HepG2 (cell line): ENCODE measurements around the gene RIMBP2. TPM values are rescaled to one million over a fixed set of nuclear protein-coding genes. Genes with fewer than 3 reads are reported as not detected.

Source experiments
- ATAC-seq: fragments of 200-7000 bp; cut with Tn5 transposase; 3 replicates; pipeline ENCODE4 v1.9.1; 2020; ENCODE audit warnings: mild to moderate bottlenecking, moderate library complexity
- BruUV-seq: library from RNA; stranded (reverse); fragments of 400-500 nt; replicated peaks from 2 replicates; lab custom pipeline; 2021; lab: Mats Ljungman, UMichigan
- CTCF ChIA-PET: fragments of 300-600 bp; formaldehyde crosslinking; extraction: SDS; loops from one replicate; lab custom pipeline; 2021; ENCODE audit warnings: low total read pairs, inconsistent platforms, low intra/inter-chr PET ratio; lab: Yijun Ruan, JAX
- POLR2A ChIA-PET: fragments of 350-600 bp; sonication (Branson Sonifier 250); formaldehyde crosslinking; loops from one replicate; lab custom pipeline; 2020; ENCODE audit warnings: antibody characterized with exemption, inconsistent platforms; lab: Yijun Ruan, JAX
- DNase-seq: peaks from one replicate; pipeline ENCODE4 v3.0.0-alpha.2; 2015; ENCODE audit warnings: low spot score
- FAIRE-seq: peaks from 3 replicates; lab custom pipeline; 2011; peaks lifted over from hg19 to GRCh38; lab: Jason Lieb, UNC
- H2AFZ ChIP-seq: one replicate; pipeline ENCODE4 v1.6.1; 2011; ENCODE audit warnings: low read length, inconsistent platforms
- H3K27ac ChIP-seq: fragments of 300-600 bp; 3 replicates; pipeline ENCODE4 v1.8.0; 2011; ENCODE audit warnings: mixed run types, mild to moderate bottlenecking, mixed read lengths, low read length, inconsistent platforms; ENCODE audit not compliant: insufficient read depth; ENCODE audit errors: extremely low read length
- H3K27me3 ChIP-seq, 2 experiments: fragments of 200-600 bp in 1 of 2; 2 replicates in 1 of 2; 3 replicates in 1 of 2; pipeline versions ENCODE4 v1.6.0 to v1.8.0; 2011; ENCODE audit warnings: low read length in 2 of 2, mild to moderate bottlenecking in 2 of 2, moderate library complexity in 2 of 2, inconsistent platforms in 1 of 2; ENCODE audit not compliant: insufficient read depth in 2 of 2, control insufficient read depth in 1 of 2
- H3K36me3 ChIP-seq, 2 experiments: fragments of 200-600 bp in 1 of 2; replicated peaks in 1 of 2; 2 replicates in 1 of 2; 3 replicates in 1 of 2; pipeline versions ENCODE4 v1.5.1 to v1.8.0; 2011; ENCODE audit warnings: low read length in 2 of 2, inconsistent platforms in 1 of 2; ENCODE audit not compliant: insufficient read depth in 2 of 2, control insufficient read depth in 1 of 2
- H3K4me1 ChIP-seq: 2 replicates; pipeline ENCODE4 v1.5.1; 2012; ENCODE audit warnings: low read length, inconsistent platforms; ENCODE audit not compliant: insufficient read depth
- H3K4me2 ChIP-seq: 2 replicates; pipeline ENCODE4 v1.6.0; 2011; ENCODE audit warnings: low read depth, low read length, inconsistent platforms
- H3K4me3 ChIP-seq, 3 experiments: fragments of 200-600 bp in 1 of 3; sonication (generic), shearing (Covaris generic) in 1 of 3; replicated peaks in 1 of 3; 2 replicates each; pipeline ENCODE4 v1.5.1; 2011 to 2016; ENCODE audit warnings: low read length in 3 of 3, inconsistent platforms in 2 of 3, low read depth in 2 of 3, mild to moderate bottlenecking in 2 of 3, control low read depth in 1 of 3, mixed read lengths in 1 of 3; ENCODE audit not compliant: insufficient read depth in 1 of 3
- H3K79me2 ChIP-seq: one replicate; pipeline ENCODE4 v1.6.1; 2011; ENCODE audit warnings: low read length, inconsistent platforms; ENCODE audit not compliant: insufficient read depth
- H3K9ac ChIP-seq: 2 replicates; pipeline ENCODE4 v1.6.0; 2011; ENCODE audit warnings: mild to moderate bottlenecking, low read depth, low read length, inconsistent platforms; ENCODE audit not compliant: insufficient read depth
- H3K9me3 ChIP-seq: 2 replicates; pipeline ENCODE4 v1.5.1; 2012; ENCODE audit warnings: mild to moderate bottlenecking, low read length
- H4K20me1 ChIP-seq: 2 replicates; pipeline ENCODE4 v1.6.0; 2011; ENCODE audit warnings: inconsistent platforms, mild to moderate bottlenecking, low read length, moderate library complexity; ENCODE audit not compliant: insufficient read depth
- ADNP ChIP-seq: sonication (generic); formaldehyde crosslinking; IDR thresholded peaks from 2 replicates; pipeline ENCODE4 v1.4.0; 2020; ENCODE audit warnings: missing genetic modification reagents
- IRF2 ChIP-seq: IDR thresholded peaks from 2 replicates; pipeline ENCODE4 v1.6.1; 2018; ENCODE audit warnings: missing genetic modification reagents, missing compliant biosample characterization
- IRX3 ChIP-seq: sonication (generic); formaldehyde crosslinking; IDR thresholded peaks from 2 replicates; pipeline ENCODE4 v1.8.1; 2023; ENCODE audit warnings: mild to moderate bottlenecking, low read depth, missing genetic modification reagents, borderline replicate concordance
- MAFK ChIP-seq, 2 experiments: IDR thresholded peaks in 1 of 2; conservative IDR thresholded peaks in 1 of 2; 2 replicates each; pipeline ENCODE4 v1.6.1; 2011; ENCODE audit warnings: improper control_type of control experiment in 2 of 2, low read length in 2 of 2
- NFAT5 ChIP-seq: sonication (generic); formaldehyde crosslinking; IDR thresholded peaks from 2 replicates; pipeline ENCODE4 v1.4.0; 2020; ENCODE audit warnings: missing genetic modification reagents
- PBX3 ChIP-seq: sonication (generic); formaldehyde crosslinking; IDR thresholded peaks from 2 replicates; pipeline ENCODE4 v1.8.1; 2023; ENCODE audit warnings: missing genetic modification reagents, inconsistent platforms, borderline replicate concordance
- PCBP2 ChIP-seq: fragments of 200-400 bp; formaldehyde crosslinking; optimal IDR thresholded peaks from 2 replicates; pipeline ENCODE3; 2018; ENCODE audit warnings: low read length, low read depth; ENCODE audit not compliant: poor library complexity, severe bottlenecking
- ZNF503 ChIP-seq: sonication (generic); formaldehyde crosslinking; IDR thresholded peaks from 2 replicates; pipeline ENCODE4 v1.4.0; 2020; ENCODE audit warnings: missing genetic modification reagents
- ZNF546 ChIP-seq: sonication (generic); formaldehyde crosslinking; conservative IDR thresholded peaks from 2 replicates; pipeline ENCODE4 v1.8.1; 2023; ENCODE audit warnings: mild to moderate bottlenecking, missing genetic modification reagents
- ZNF563 ChIP-seq: sonication (generic); formaldehyde crosslinking; IDR thresholded peaks from 2 replicates; pipeline ENCODE4 v1.8.0; 2022; ENCODE audit warnings: mild to moderate bottlenecking, moderate library complexity, missing genetic modification reagents
- ZNF691 ChIP-seq: sonication (generic); formaldehyde crosslinking; IDR thresholded peaks from 2 replicates; pipeline ENCODE4 v1.4.0; 2020; ENCODE audit warnings: missing genetic modification reagents, low read depth, mild to moderate bottlenecking, borderline replicate concordance
- ZNF709 ChIP-seq: sonication (generic); formaldehyde crosslinking; IDR thresholded peaks from 2 replicates; pipeline ENCODE4 v1.5.0; 2020; ENCODE audit warnings: mild to moderate bottlenecking, missing genetic modification reagents
- ZSCAN22 ChIP-seq: sonication (generic); formaldehyde crosslinking; IDR thresholded peaks from 2 replicates; pipeline ENCODE4 v1.4.0; 2020; ENCODE audit warnings: mild to moderate bottlenecking, missing genetic modification reagents
- WGBS: methylation state at CpG from one replicate; pipeline ENCODE4 v1.1.6; 2017; ENCODE audit warnings: low lambda C conversion rate; 5-methylcytosine and 5-hydroxymethylcytosine counted together
- in situ Hi-C: cut with HindIII; loops from 2 replicates; pipeline ENCODE4 v1.10.0; 2017; ENCODE audit warnings: low pct_unique_long_range_greater_than_20kb; ENCODE audit not compliant: extremely low pct_ligation_motif_present
- intact Hi-C: fragments of 100-400 bp; cut with micrococcal nuclease; formaldehyde crosslinking; loops from one replicate; pipeline ENCODE4 v1.10.0; 2022; ENCODE audit not compliant: unreplicated experiment
- polyA plus RNA-seq, 8 experiments: library from polyadenylated mRNA; depleted of rRNA in 3 of 8; stranded (reverse) in 7 of 8; unstranded in 1 of 8; fragments of >200 nt; fragmentation: Illumina TruSeq in 4 of 8; extraction: Trizol in 4 of 8; gene quantifications; 2 replicates each; pipeline versions ENCODE4 v1.2.1 to v1.2.3, GENCODE V29; 2011 to 2016; ENCODE audit warnings: low read depth in 4 of 8, missing spikeins in 1 of 8, mixed read lengths in 1 of 8; ENCODE audit not compliant: insufficient read depth in 1 of 8
- total RNA-seq, 5 experiments: library from RNA; depleted of rRNA; stranded (reverse); fragments of >200 nt; fragmentation: Illumina TruSeq; extraction: Trizol; gene quantifications; 2 replicates each; pipeline ENCODE4 v1.2.3, GENCODE V29; 2016; ENCODE audit warnings: low read depth in 1 of 5
- TF ChIP-seq, protein P1 (sequence below): sonication (generic); formaldehyde crosslinking; IDR thresholded peaks from 2 replicates; pipeline ENCODE4 v1.5.0; 2020; ENCODE audit warnings: missing genetic modification reagents
- TF ChIP-seq, protein P2 (sequence below): sonication (generic); formaldehyde crosslinking; IDR thresholded peaks from 2 replicates; pipeline ENCODE4 v1.4.0; 2020; ENCODE audit warnings: mild to moderate bottlenecking, missing genetic modification reagents

RIMBP2 gene
- total and polyA plus RNA-seq, 2 of the 13 experiments (the other 11 are each of a cell fraction or from before 2014, with no cell fraction given): 0.03 TPM; not detected in 1

DNA sequence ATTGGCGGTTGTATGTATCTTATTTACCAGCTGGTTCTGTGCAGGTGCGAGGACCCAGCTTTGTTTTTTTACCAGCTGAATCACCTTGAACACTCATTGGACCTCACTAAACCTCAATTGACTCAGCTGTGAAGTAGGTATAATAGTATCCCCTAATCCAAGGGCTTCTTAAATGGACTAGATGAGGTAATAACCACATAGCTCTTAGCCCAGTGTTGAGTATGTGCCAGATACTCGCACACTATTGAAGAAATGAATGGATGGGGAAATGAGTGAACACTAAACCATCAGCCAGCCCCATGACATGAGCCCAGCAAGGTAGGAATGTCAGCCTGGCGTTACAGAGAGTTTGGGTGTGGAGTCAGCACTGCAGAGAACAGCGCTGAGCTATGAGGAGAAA lies 79.7 kb downstream of the RIMBP2 start:
- intact Hi-C loops: no loop called here
- ATAC-seq: no peak
- H3K27me3 ChIP-seq: peaks cover 2 to 72% of the 10 kb centered on the region in 2 experiments; a peak in 4 of 5 replicates
- TF ChIP-seq, protein P1, sequence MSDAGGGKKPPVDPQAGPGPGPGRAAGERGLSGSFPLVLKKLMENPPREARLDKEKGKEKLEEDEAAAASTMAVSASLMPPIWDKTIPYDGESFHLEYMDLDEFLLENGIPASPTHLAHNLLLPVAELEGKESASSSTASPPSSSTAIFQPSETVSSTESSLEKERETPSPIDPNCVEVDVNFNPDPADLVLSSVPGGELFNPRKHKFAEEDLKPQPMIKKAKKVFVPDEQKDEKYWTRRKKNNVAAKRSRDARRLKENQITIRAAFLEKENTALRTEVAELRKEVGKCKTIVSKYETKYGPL (CRISPR knock-in tag): no peak
- TF ChIP-seq PBX3 (no peak), IRF2 (CRISPR knock-in tag) (no peak), ADNP (CRISPR knock-in tag) (no peak), ZNF691 (no peak), ZSCAN22 (CRISPR knock-in tag) (no peak), ZNF503 (no peak), IRX3 (CRISPR knock-in tag) (no peak), ZNF546 (no peak), MAFK (conservative IDR thresholded peaks at IDR 0.05 in 1 of 2, IDR thresholded peaks at IDR 0.05 in 1 of 2; ENCODE audit: low read length in 2 of 2) (no peak), NFAT5 (CRISPR knock-in tag) (no peak), ZNF563 (CRISPR knock-in tag) (no peak), PCBP2 (no peak), ZNF709 (CRISPR knock-in tag) (no peak)
- TF ChIP-seq, protein P2, sequence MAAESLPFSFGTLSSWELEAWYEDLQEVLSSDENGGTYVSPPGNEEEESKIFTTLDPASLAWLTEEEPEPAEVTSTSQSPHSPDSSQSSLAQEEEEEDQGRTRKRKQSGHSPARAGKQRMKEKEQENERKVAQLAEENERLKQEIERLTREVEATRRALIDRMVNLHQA (CRISPR knock-in tag): no peak

More for the DNA sequence above, 79.7 kb downstream of the RIMBP2 start:
- ChIA-PET CTCF (no interaction called here), POLR2A (no interaction called here)
- Histone ChIP-seq H3K27ac (no peak overlapping the region), H3K4me1 (no peaks in the 10 kb centered on the region), H2AFZ (no peak overlapping the region), H3K36me3 (no peaks in the 10 kb centered on the region), H3K4me3 (no peak overlapping the region), H4K20me1 (no peaks in the 10 kb centered on the region), H3K9me3 (no peaks in the 10 kb centered on the region), H3K79me2 (no peaks in the 10 kb centered on the region), H3K9ac (no peak overlapping the region), H3K4me2 (no peak overlapping the region)
- BruUV-seq: no TSS peak
- no peak for FAIRE-seq
- WGBS: 1% methylated on average over 5 of the region's 5 CpGs
- no peak for DNase-seq
- in situ Hi-C loops: no loop called here
